ENCODE data around the gene TIAM2. TPM values are rescaled to one million over a fixed set of nuclear protein-coding genes. Genes with fewer than 3 reads are reported as not detected.

TIAM2 gene
- total and polyA plus RNA-seq, 9 of the 15 experiments (the other 6 are each of a cell fraction or from before 2014, with no cell fraction given) = 0.73 to 6.5 (median 4.3) TPM

- no peak for ATAC-seq
- no peaks in the 10 kb centered on the region for H3K9me3 ChIP-seq (replicated peaks; ENCODE audit: control insufficient read depth, insufficient read depth, low read depth, low read length)
- 4% methylated on average over 2 of the region's 2 CpGs for WGBS (ENCODE audit: insufficient coverage, low coverage, missing lambda C conversion rate)
- no peaks in the 10 kb centered on the region for H3K79me2 ChIP-seq (ENCODE audit: control insufficient read depth, insufficient read depth, low read length)
- no peak overlapping the region for H3K9ac ChIP-seq (ENCODE audit: insufficient read depth in 1 of 2, low read depth in 2 of 2, low read length in 2 of 2)
- no peak overlapping the region for H2AFZ ChIP-seq (ENCODE audit: low read depth, low read length)
- H3K4me2 ChIP-seq (ENCODE audit: insufficient read depth, low read length) = no peak overlapping the region
- no peaks in the 10 kb centered on the region for H3K4me1 ChIP-seq (replicated peaks in 1 of 2; ENCODE audit: control insufficient read depth in 2 of 2, insufficient read depth in 2 of 2, low read length in 2 of 2)
- BruUV-seq (replicated peaks) = no TSS peak
- no peak for FAIRE-seq
- DNase-seq (ENCODE audit: extremely low read depth in 1 of 4, low spot score in 3 of 4) = no peak
- POLR2A ChIA-PET = interaction anchor here (0.8 to 0.9 kb wide), 2 partner anchors 10 to 18 kb away, joined by 3 read pairs; no protein-coding TSS in a partner anchor
- H3K27me3 ChIP-seq (ENCODE audit: control insufficient read depth in 2 of 2, insufficient read depth in 2 of 2, low read length in 2 of 2) = peaks cover 46 to 49% of the 10 kb centered on the region in 2 experiments
- no peak overlapping the region for H3K27ac ChIP-seq (ENCODE audit: extremely low read depth, low read depth, low read length)
- TF ChIP-seq RAD21 (CRISPR knock-in tag; conservative IDR thresholded peaks at IDR 0.05 in 1 of 2, IDR thresholded peaks at IDR 0.05 in 1 of 2) (no peak), PTRF (tag; IDR thresholded peaks at IDR 0.05) (no peak)
- TF ChIP-seq, protein P1, sequence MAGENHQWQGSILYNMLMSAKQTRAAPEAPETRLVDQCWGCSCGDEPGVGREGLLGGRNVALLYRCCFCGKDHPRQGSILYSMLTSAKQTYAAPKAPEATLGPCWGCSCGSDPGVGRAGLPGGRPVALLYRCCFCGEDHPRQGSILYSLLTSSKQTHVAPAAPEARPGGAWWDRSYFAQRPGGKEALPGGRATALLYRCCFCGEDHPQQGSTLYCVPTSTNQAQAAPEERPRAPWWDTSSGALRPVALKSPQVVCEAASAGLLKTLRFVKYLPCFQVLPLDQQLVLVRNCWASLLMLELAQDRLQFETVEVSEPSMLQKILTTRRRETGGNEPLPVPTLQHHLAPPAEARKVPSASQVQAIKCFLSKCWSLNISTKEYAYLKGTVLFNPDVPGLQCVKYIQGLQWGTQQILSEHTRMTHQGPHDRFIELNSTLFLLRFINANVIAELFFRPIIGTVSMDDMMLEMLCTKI (IDR thresholded peaks at IDR 0.05; ENCODE audit: partially characterized antibody) = no peak
- CTCF ChIA-PET (ENCODE audit: low intra/inter-chr PET ratio) = no interaction called here
- no peaks in the 10 kb centered on the region for H4K20me1 ChIP-seq (replicated peaks; ENCODE audit: control insufficient read depth, insufficient read depth, low read length)
- intact Hi-C loops (cut with micrococcal nuclease) (no loop called here), in situ Hi-C loops (cut with MboI) (no loop called here)
- no peaks in the 10 kb centered on the region for H3K36me3 ChIP-seq (ENCODE audit: control insufficient read depth, insufficient read depth, low read length)
- no peaks in the 10 kb centered on the region for H3K9me1 ChIP-seq (ENCODE audit: control insufficient read depth, insufficient read depth, low read length)
- H3K4me3 ChIP-seq = no peak overlapping the region
These were observed 45.0 kb downstream of the TIAM2 start for GRCh38 chr6:155040154-155040553.

Data from K562 (cell line).